ENCODE results near the gene MIA2.
A peak's percentile ranks its signal among the peaks of the same experiment; 100 is the strongest.
"Not testable (repeated sequence)": the region's sequence is repeated elsewhere in the genome, so short reads cannot be mapped to it uniquely, and the experiment has no call there.

MIA2 gene

GRCh38 chr14:39233680-39234326 is at the start of gene MIA2:
Gene MIA2, plus strand, starts transcription at chr14:39233915. Its CDS starts 200 bp downstream, at chr14:39234115.
- intact Hi-C loops (cut with DNase I): no loop called here
- DNase-seq: no peak

- no peak for DNase-seq
- intact Hi-C loops (cut with DNase I): no loop called here
These were observed 49.0 kb upstream of the MIA2 start for GRCh38 chr14:39184628-39185255.

GRCh38 chr14:39185256-39186049 is 48.3 kb upstream of the MIA2 start:
- intact Hi-C loops (cut with DNase I): no loop called here
- no peak for DNase-seq

GRCh38 chr14:39186941-39187525 is 46.7 kb upstream of the MIA2 start:
- intact Hi-C loops (cut with DNase I): no loop called here
- DNase-seq: no peak

- intact Hi-C loops (cut with DNase I): no loop called here
- no peak for DNase-seq
These were observed 29.8 kb upstream of the MIA2 start for GRCh38 chr14:39203659-39204606.

GRCh38 chr14:39207430-39207829 is 26.3 kb upstream of the MIA2 start:
- intact Hi-C loops (cut with DNase I); DNase-seq: not testable (repeated sequence)

GRCh38 chr14:39211109-39211741 is 22.5 kb upstream of the MIA2 start:
- intact Hi-C loops (cut with DNase I): no loop called here
- peak in 1 of 10 donors; percentile 43 for DNase-seq

GRCh38 chr14:39212034-39212433 is 21.7 kb upstream of the MIA2 start:
- DNase-seq: no peak
- intact Hi-C loops (cut with DNase I): no loop called here

- intact Hi-C loops (cut with DNase I): no loop called here
- no peak for DNase-seq
These were observed 21.0 kb upstream of the MIA2 start for GRCh38 chr14:39212693-39213092.

GRCh38 chr14:39217214-39217879 is 16.4 kb upstream of the MIA2 start:
- intact Hi-C loops (cut with DNase I): no loop called here
- no peak for DNase-seq

- DNase-seq: no peak
- intact Hi-C loops (cut with DNase I): no loop called here
These were observed 15.4 kb upstream of the MIA2 start for GRCh38 chr14:39218171-39218769.

GRCh38 chr14:39219075-39219499 is 14.6 kb upstream of the MIA2 start:
- intact Hi-C loops (cut with DNase I): no loop called here
- DNase-seq: no peak

- intact Hi-C loops (cut with DNase I); DNase-seq: not testable (repeated sequence)
These were observed 13.2 kb upstream of the MIA2 start for GRCh38 chr14:39220473-39220872.

- no peak for DNase-seq
- intact Hi-C loops (cut with DNase I): no loop called here
These were observed 5.7 kb upstream of the MIA2 start for GRCh38 chr14:39228044-39228443.

- intact Hi-C loops (cut with DNase I): no loop called here
- no peak for DNase-seq
These were observed 5.0 kb upstream of the MIA2 start for GRCh38 chr14:39228509-39229221.

- DNase-seq: no peak
- intact Hi-C loops (cut with DNase I): no loop called here
These were observed 4.5 kb upstream of the MIA2 start for GRCh38 chr14:39229222-39229543.

- no peak for DNase-seq
- intact Hi-C loops (cut with DNase I): no loop called here
These were observed 4.1 kb upstream of the MIA2 start for GRCh38 chr14:39229601-39230110.
